KOPT-K1 (cell line): ENCODE measurements around the gene MED12.

Experiments used
- H3K27ac ChIP-seq: fragments of 200-600 bp; sonication (generic); 2 replicates; pipeline ENCODE4 v1.5.1; 2016; ENCODE audit warnings: antibody characterized with exemption, mild to moderate bottlenecking, low read depth, low read length; ENCODE audit not compliant: poor library complexity, severe bottlenecking
- H3K36me3 ChIP-seq: fragments of 200-600 bp; sonication (generic); 2 replicates; pipeline ENCODE4 v1.5.1; 2017; ENCODE audit warnings: antibody characterized with exemption, mild to moderate bottlenecking, low read length, moderate library complexity; ENCODE audit not compliant: insufficient read depth
- H3K9me3 ChIP-seq: fragments of 200-600 bp; sonication (generic); 2 replicates; pipeline ENCODE4 v1.5.1; 2017; ENCODE audit warnings: antibody characterized with exemption, low read length, mild to moderate bottlenecking; ENCODE audit not compliant: insufficient read depth, poor library complexity, severe bottlenecking

The MED12 gene

GRCh38 chrX:71118032-71118984, at the start of gene MED12:
Gene MED12 (plus strand): TSS chrX:71118596. CDS start chrX:71118755, 159 bp downstream.
- peaks cover 35% of the 10 kb centered on the region for H3K36me3 ChIP-seq
- peak within 1 kb of the TSS; percentile 91 for H3K27ac ChIP-seq
- no peaks in the 10 kb centered on the region for H3K9me3 ChIP-seq

GRCh38 chrX:71070531-71070930, 47.9 kb upstream of the MED12 start:
- H3K27ac ChIP-seq, result no peak overlapping the region
- 0 out of 2 replicates have a peak, but pooled peaks cover 4% of the 10 kb centered on the region for H3K36me3 ChIP-seq
- H3K9me3 ChIP-seq, result no peaks in the 10 kb centered on the region

- H3K9me3 ChIP-seq, result no peaks in the 10 kb centered on the region
- H3K36me3 ChIP-seq, result no peaks in the 10 kb centered on the region
- no peak overlapping the region for H3K27ac ChIP-seq
These were observed 36.9 kb upstream of the MED12 start for GRCh38 chrX:71081330-71082123.

- Histone ChIP-seq H3K36me3 (no peaks in the 10 kb centered on the region), H3K9me3 (no peaks in the 10 kb centered on the region), H3K27ac (no peak overlapping the region)
These were observed 36.2 kb upstream of the MED12 start for GRCh38 chrX:71082124-71082647.

GRCh38 chrX:71082822-71083221, 35.6 kb upstream of the MED12 start:
- Histone ChIP-seq H3K36me3 (no peaks in the 10 kb centered on the region), H3K27ac (no peak overlapping the region), H3K9me3 (no peaks in the 10 kb centered on the region)

- Histone ChIP-seq H3K36me3 (no peaks in the 10 kb centered on the region), H3K27ac (no peak overlapping the region), H3K9me3 (no peaks in the 10 kb centered on the region)
These were observed 32.5 kb upstream of the MED12 start for GRCh38 chrX:71085900-71086299.

- Histone ChIP-seq H3K9me3 (no peaks in the 10 kb centered on the region), H3K27ac (no peak overlapping the region), H3K36me3 (no peaks in the 10 kb centered on the region)
These were observed 27.1 kb upstream of the MED12 start for GRCh38 chrX:71091263-71091662.

GRCh38 chrX:71095033-71095432, 23.4 kb upstream of the MED12 start:
- Histone ChIP-seq H3K9me3 (no peaks in the 10 kb centered on the region), H3K27ac (peak overlapping the region; percentile 65), H3K36me3 (no peaks in the 10 kb centered on the region)

- H3K9me3 ChIP-seq, result no peaks in the 10 kb centered on the region
- no peaks in the 10 kb centered on the region for H3K36me3 ChIP-seq
- H3K27ac ChIP-seq, result peak within 1 kb of the TSS; percentile 65
These were observed 22.8 kb upstream of the MED12 start, which contains the start of gene FOXO4 for GRCh38 chrX:71095555-71095980. Gene FOXO4 (plus strand): TSS chrX:71095851. CDS start chrX:71096529, 678 bp downstream.

GRCh38 chrX:71095981-71096759, 22.2 kb upstream of the MED12 start:
- no peaks in the 10 kb centered on the region for H3K9me3 ChIP-seq
- no peaks in the 10 kb centered on the region for H3K36me3 ChIP-seq
- H3K27ac ChIP-seq, result peak overlapping the region; percentile 65

- H3K9me3 ChIP-seq, result no peaks in the 10 kb centered on the region
- no peaks in the 10 kb centered on the region for H3K36me3 ChIP-seq
- H3K27ac ChIP-seq, result peak overlapping the region; percentile 65
These were observed 21.7 kb upstream of the MED12 start for GRCh38 chrX:71096760-71097032.

- no peaks in the 10 kb centered on the region for H3K9me3 ChIP-seq
- peak overlapping the region; percentile 35 for H3K27ac ChIP-seq
- H3K36me3 ChIP-seq, result no peaks in the 10 kb centered on the region
These were observed 20.1 kb upstream of the MED12 start for GRCh38 chrX:71098302-71098701.

GRCh38 chrX:71098951-71099506, 19.4 kb upstream of the MED12 start:
- Histone ChIP-seq H3K36me3 (no peaks in the 10 kb centered on the region), H3K9me3 (no peaks in the 10 kb centered on the region), H3K27ac (peak overlapping the region; percentile 35)

GRCh38 chrX:71099736-71100135, 18.7 kb upstream of the MED12 start:
- H3K9me3 ChIP-seq, result no peaks in the 10 kb centered on the region
- peak overlapping the region; percentile 18 for H3K27ac ChIP-seq
- H3K36me3 ChIP-seq, result no peaks in the 10 kb centered on the region
